H1 (cell line): ENCODE measurements around the gene ADAMTS17. TPM values are rescaled to one million over a fixed set of nuclear protein-coding genes. Genes with fewer than 3 reads are reported as not detected.

Experiments used
- CTCF ChIA-PET: fragments of 300-600 bp; sonication (Branson Sonifier 250); formaldehyde crosslinking; loops from one replicate; lab custom pipeline; 2021; ENCODE audit not compliant: partially characterized antibody; lab: Charles Lee
- POLR2A ChIA-PET: fragments of 300-600 bp; sonication (Branson Sonifier 250); formaldehyde crosslinking; loops from one replicate; lab custom pipeline; 2021; ENCODE audit warnings: inconsistent platforms; ENCODE audit not compliant: partially characterized antibody; lab: Charles Lee
- DNase-seq, 2 experiments: peaks; one replicate each; pipeline versions ENCODE4 v3.0.0 to v3.0.0-alpha.2; 2010 to 2022; ENCODE audit warnings: low spot score in 2 of 2, low read depth in 1 of 2, mixed read lengths in 1 of 2
- FAIRE-seq: peaks from 2 replicates; lab custom pipeline; 2011; peaks lifted over from hg19 to GRCh38; lab: Jason Lieb, UNC
- H2AFZ ChIP-seq: 2 replicates; pipeline ENCODE4 v1.8.1; 2012; ENCODE audit warnings: low read length, inconsistent platforms
- H2AK5ac ChIP-seq: 2 replicates; pipeline ENCODE4 v1.6.1; 2013; ENCODE audit warnings: low read depth, low read length
- H2BK120ac ChIP-seq: replicated peaks from 2 replicates; pipeline ENCODE3; 2013; ENCODE audit warnings: low read depth, low read length, inconsistent platforms
- H2BK12ac ChIP-seq: 2 replicates; pipeline ENCODE4 v1.6.1; 2013; ENCODE audit warnings: low read depth, low read length
- H2BK15ac ChIP-seq: 2 replicates; pipeline ENCODE4 v1.6.1; 2013; ENCODE audit warnings: low read length
- H2BK20ac ChIP-seq: 2 replicates; pipeline ENCODE4 v1.6.1; 2013; ENCODE audit warnings: low read length
- H2BK5ac ChIP-seq: 2 replicates; pipeline ENCODE4 v1.6.1; 2013; ENCODE audit warnings: low read depth, low read length
- H3K14ac ChIP-seq: 2 replicates; pipeline ENCODE4 v1.6.1; 2013; ENCODE audit warnings: inconsistent platforms; ENCODE audit not compliant: insufficient read length
- H3K18ac ChIP-seq: 2 replicates; pipeline ENCODE4 v1.6.1; 2013; ENCODE audit warnings: low read length; ENCODE audit errors: extremely low read depth
- H3K23ac ChIP-seq: 2 replicates; pipeline ENCODE4 v1.6.1; 2013; ENCODE audit warnings: inconsistent platforms; ENCODE audit not compliant: insufficient read length
- H3K23me2 ChIP-seq: 2 replicates; pipeline ENCODE4 v1.6.1; 2013; ENCODE audit warnings: low read depth, low read length
- H3K27ac ChIP-seq: 2 replicates; pipeline ENCODE4 v1.6.1; 2011; ENCODE audit warnings: low read depth, low read length, inconsistent platforms
- H3K27me3 ChIP-seq, 4 experiments: replicated peaks in 1 of 4; 1 replicate in 1 of 4; 2 replicates in 3 of 4; pipeline versions ENCODE4 v1.6.1 to v1.8.1; 2011 to 2013; ENCODE audit warnings: low read length in 3 of 4, mild to moderate bottlenecking in 3 of 4, inconsistent platforms in 2 of 4, mixed read lengths in 2 of 4, moderate library complexity in 1 of 4; ENCODE audit not compliant: control insufficient read depth in 3 of 4, insufficient read depth in 3 of 4; ENCODE audit errors: extremely low read depth in 1 of 4
- H3K36me3 ChIP-seq, 4 experiments: 2 replicates each; pipeline versions ENCODE4 v1.6.1 to v1.8.1; 2011 to 2013; ENCODE audit warnings: mild to moderate bottlenecking in 4 of 4, low read length in 3 of 4, moderate library complexity in 2 of 4, control low read depth in 1 of 4, inconsistent platforms in 1 of 4; ENCODE audit not compliant: insufficient read depth in 4 of 4, control insufficient read depth in 2 of 4
- H3K4ac ChIP-seq: replicated peaks from 2 replicates; pipeline ENCODE3; 2013; ENCODE audit warnings: low read length, low read depth, mixed read lengths, inconsistent platforms; ENCODE audit not compliant: insufficient read length
- H3K4me1 ChIP-seq, 4 experiments: replicated peaks in 1 of 4; 1 replicate in 1 of 4; 2 replicates in 3 of 4; pipeline versions ENCODE4 v1.6.1 to v1.8.1; 2011 to 2013; ENCODE audit warnings: low read length in 3 of 4, inconsistent platforms in 2 of 4, mixed read lengths in 1 of 4; ENCODE audit not compliant: insufficient read depth in 4 of 4, control insufficient read depth in 3 of 4
- H3K4me2 ChIP-seq, 2 experiments: 2 replicates each; pipeline versions ENCODE4 v1.6.1 to v1.8.1; 2011 to 2013; ENCODE audit warnings: low read depth in 2 of 2, low read length in 2 of 2, control low read depth in 1 of 2, inconsistent platforms in 1 of 2, mild to moderate bottlenecking in 1 of 2; ENCODE audit not compliant: insufficient read depth in 1 of 2
- H3K4me3 ChIP-seq, 4 experiments: fragments of 200-600, 300-600 bp in 1 of 4; sonication (generic), shearing (Covaris generic), sonication (Bioruptor Twin) in 1 of 4; 2 replicates each; pipeline versions ENCODE4 v1.5.1 to v1.8.1; 2011 to 2016; ENCODE audit warnings: low read length in 4 of 4, low read depth in 3 of 4, control low read depth in 2 of 4, inconsistent platforms in 2 of 4, mild to moderate bottlenecking in 2 of 4, mixed read lengths in 1 of 4, moderate library complexity in 1 of 4; ENCODE audit not compliant: insufficient read depth in 2 of 4; ENCODE audit errors: extremely low read depth in 1 of 4
- H3K56ac ChIP-seq: replicated peaks from 2 replicates; pipeline ENCODE3; 2013; ENCODE audit warnings: low read depth, mild to moderate bottlenecking, mixed read lengths, low read length, inconsistent platforms; ENCODE audit not compliant: insufficient read length
- H3K79me1 ChIP-seq: 2 replicates; pipeline ENCODE4 v1.6.1; 2013; ENCODE audit warnings: low read depth, low read length, control low read depth
- H3K79me2 ChIP-seq, 2 experiments: 2 replicates each; pipeline versions ENCODE4 v1.6.1 to v1.8.1; 2012 to 2013; ENCODE audit warnings: low read length in 2 of 2, mild to moderate bottlenecking in 2 of 2, inconsistent platforms in 1 of 2; ENCODE audit not compliant: insufficient read depth in 2 of 2, control insufficient read depth in 1 of 2
- H3K9ac ChIP-seq, 4 experiments: replicated peaks in 1 of 4; 1 replicate in 1 of 4; 2 replicates in 3 of 4; pipeline versions ENCODE4 v1.6.1 to v1.8.1; 2011 to 2013; ENCODE audit warnings: low read depth in 3 of 4, low read length in 3 of 4, control low read depth in 2 of 4, mild to moderate bottlenecking in 2 of 4, moderate library complexity in 2 of 4, inconsistent platforms in 1 of 4; ENCODE audit errors: extremely low read depth in 1 of 4
- H3K9me3 ChIP-seq, 2 experiments: 2 replicates each; pipeline versions ENCODE4 v1.6.1 to v1.8.1; 2012 to 2013; ENCODE audit warnings: mild to moderate bottlenecking in 2 of 2, moderate library complexity in 2 of 2, control low read depth in 1 of 2, inconsistent platforms in 1 of 2, low read depth in 1 of 2, low read length in 1 of 2, mixed read lengths in 1 of 2; ENCODE audit not compliant: insufficient read depth in 2 of 2
- H4K20me1 ChIP-seq, 2 experiments: replicated peaks in 1 of 2; 2 replicates each; pipeline versions ENCODE3 to v1.8.1; 2011 to 2013; ENCODE audit warnings: inconsistent platforms in 2 of 2, low read length in 2 of 2, mild to moderate bottlenecking in 1 of 2; ENCODE audit not compliant: insufficient read depth in 2 of 2, control insufficient read depth in 1 of 2
- H4K5ac ChIP-seq: 2 replicates; pipeline ENCODE4 v1.6.1; 2013; ENCODE audit warnings: low read length, low read depth, mixed read lengths, inconsistent platforms; ENCODE audit not compliant: insufficient read length
- H4K8ac ChIP-seq: 2 replicates; pipeline ENCODE4 v1.8.0; 2013; ENCODE audit warnings: mild to moderate bottlenecking, moderate library complexity, low read length, inconsistent platforms; ENCODE audit not compliant: insufficient read depth; ENCODE audit errors: extremely low read depth
- H4K91ac ChIP-seq: replicated peaks from 2 replicates; pipeline ENCODE3; 2013; ENCODE audit warnings: low read length, mixed read lengths, inconsistent platforms; ENCODE audit not compliant: insufficient read length
- ATF3 ChIP-seq: IDR thresholded peaks from 2 replicates; pipeline ENCODE4 v1.6.1; 2011; ENCODE audit warnings: low read depth, mild to moderate bottlenecking, low read length; ENCODE audit not compliant: insufficient read depth
- BRCA1 ChIP-seq: IDR thresholded peaks from 2 replicates; pipeline ENCODE4 v1.6.1; 2012; ENCODE audit warnings: low read depth, low read length, improper control_type of control experiment
- GABPA ChIP-seq: IDR thresholded peaks from 2 replicates; pipeline ENCODE4 v1.6.1; 2011; ENCODE audit warnings: mild to moderate bottlenecking, low read length, moderate library complexity, borderline replicate concordance; ENCODE audit not compliant: insufficient read depth
- HDAC2 ChIP-seq, 2 experiments: fragments of 300-600 bp in 1 of 2; sonication (generic) in 1 of 2; IDR thresholded peaks; 2 replicates each; pipeline ENCODE4 v1.6.1; 2011 to 2012; ENCODE audit warnings: low read depth in 2 of 2, low read length in 2 of 2, mild to moderate bottlenecking in 2 of 2, moderate library complexity in 2 of 2, borderline replicate concordance in 1 of 2, inconsistent platforms in 1 of 2
- MAFK ChIP-seq: IDR thresholded peaks from 2 replicates; pipeline ENCODE4 v1.6.1; 2012; ENCODE audit warnings: low read depth, mild to moderate bottlenecking, improper control_type of control experiment, low read length
- SP1 ChIP-seq: IDR thresholded peaks from 2 replicates; pipeline ENCODE4 v1.6.1; 2011; ENCODE audit warnings: low read depth, low read length
- WGBS, 2 experiments: shearing (Covaris generic) in 1 of 2; methylation state at CpG; one replicate each; pipeline versions ENCODE4 v1.1.6 to v1.1.7; 2013 to 2015; ENCODE audit warnings: low lambda C conversion rate in 2 of 2, mixed read lengths in 2 of 2, inconsistent platforms in 1 of 2, low coverage in 1 of 2, missing lambda C conversion rate in 1 of 2; ENCODE audit not compliant: insufficient replicate concordance in 2 of 2, insufficient coverage in 1 of 2, insufficient read length in 1 of 2; ENCODE audit errors: extremely low coverage in 1 of 2, missing lambda C conversion rate in 1 of 2; 5-methylcytosine and 5-hydroxymethylcytosine counted together
- polyA plus RNA-seq, 7 experiments: library from polyadenylated mRNA; depleted of rRNA in 3 of 7; stranded (reverse) in 5 of 7; unstranded in 2 of 7; fragments of >200 nt in 5 of 7; fragments of 200-250 nt in 2 of 7; gene quantifications; 1 replicate in 5 of 7; 2 replicates in 1 of 7; 4 replicates in 1 of 7; pipeline versions ENCODE4 v1.2.1 to v1.2.3, GENCODE V29; 2011 to 2013; ENCODE audit warnings: missing spikeins in 2 of 7, mixed read lengths in 2 of 7
- total RNA-seq: library from RNA; stranded (reverse); fragmentation: NEBNext Ultra II Directional; extraction: Animal tissue kit (Norgen Biotek cat#: 25700); gene quantifications from 2 replicates; pipeline ENCODE4 v1.2.1, GENCODE V29; 2021

ADAMTS17 gene
- total and polyA plus RNA-seq, 2 of the 8 experiments (the other 6 are each of a cell fraction or from before 2014, with no cell fraction given), result 0.51 to 1.7 TPM

GRCh38 chr15:99944131-99944530, 397.6 kb downstream of the ADAMTS17 start:
- no peak overlapping the region for H3K9ac ChIP-seq
- H3K79me2 ChIP-seq, result no peaks in the 10 kb centered on the region
- H2BK15ac ChIP-seq, result no peak overlapping the region
- H2AK5ac ChIP-seq, result no peak overlapping the region
- DNase-seq (peak in 1 of 2 experiments; percentile 14), FAIRE-seq (no peak)
- no peaks in the 10 kb centered on the region; a peak in 1 of 4 replicates for H3K9me3 ChIP-seq
- no peak overlapping the region for H3K23ac ChIP-seq
- no peak overlapping the region for H2BK5ac ChIP-seq
- no peak overlapping the region for H3K27ac ChIP-seq
- H2BK20ac ChIP-seq, result no peak overlapping the region
- H3K36me3 ChIP-seq, result no peaks in the 10 kb centered on the region
- H3K14ac ChIP-seq, result no peak overlapping the region
- no peaks in the 10 kb centered on the region for H3K27me3 ChIP-seq
- no peaks in the 10 kb centered on the region for H4K20me1 ChIP-seq
- H4K5ac ChIP-seq, result no peak overlapping the region
- no peak overlapping the region for H4K91ac ChIP-seq
- TF ChIP-seq ATF3 (no peak), SP1 (no peak), MAFK (no peak), HDAC2 (IDR thresholded peaks at IDR 0.05; ENCODE audit: borderline replicate concordance in 1 of 2, low read depth in 2 of 2, low read length in 2 of 2) (no peak), GABPA (no peak), BRCA1 (no peak)
- H3K18ac ChIP-seq, result no peak overlapping the region
- WGBS, 2 experiments, result 100% methylated on average over 1 of the region's 1 CpG; no CpG with 5 or more reads in 1 of the 2 experiments
- ChIA-PET CTCF (interaction anchor here (0.6 to 2.3 kb wide), 4 partner anchors 9 to 395 kb away, joined by 3 to 8 read pairs (median 4); no protein-coding TSS in a partner anchor), POLR2A (no interaction called here)
- H3K4ac ChIP-seq, result no peak overlapping the region
- no peaks in the 10 kb centered on the region for H3K23me2 ChIP-seq
- H2BK120ac ChIP-seq, result no peak overlapping the region
- H3K4me3 ChIP-seq, result no peak overlapping the region
- H3K4me1 ChIP-seq, result no peaks in the 10 kb centered on the region
- no peak overlapping the region for H3K56ac ChIP-seq
- no peak overlapping the region for H3K4me2 ChIP-seq
- H2AFZ ChIP-seq, result no peak overlapping the region
- H3K79me1 ChIP-seq, result no peaks in the 10 kb centered on the region
- no peak overlapping the region for H4K8ac ChIP-seq
- H2BK12ac ChIP-seq, result no peak overlapping the region
